Measurements from ENCODE around the gene ZNF618.

DNA sequence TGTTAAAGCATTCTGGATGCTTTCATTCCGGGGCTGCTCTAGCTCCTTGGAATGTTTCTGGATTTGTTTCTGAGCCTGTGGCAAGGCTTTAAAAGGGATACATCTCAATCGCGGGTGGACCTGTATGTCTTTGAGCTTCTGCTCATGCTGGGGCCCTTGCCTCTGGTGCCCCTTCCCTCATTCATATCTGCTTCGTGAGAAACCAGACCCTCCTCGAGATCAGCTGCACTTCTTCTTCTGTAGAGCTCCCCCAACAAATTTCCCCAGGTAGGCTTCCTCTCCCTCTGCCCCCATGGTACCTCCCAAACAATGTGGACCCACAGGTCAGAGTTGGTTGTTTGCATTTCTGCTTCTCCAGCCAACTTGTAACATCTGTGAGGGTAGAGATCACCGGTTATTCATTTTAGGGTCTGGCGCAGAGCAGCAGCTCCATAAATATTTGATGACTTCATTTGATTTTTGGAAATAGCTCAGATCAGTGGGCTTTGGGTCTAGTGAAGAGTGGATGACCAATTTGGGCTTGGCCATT is 6.6 kb downstream of the ZNF618 start:
- TF ChIP-seq CTCF (IDR thresholded peaks at IDR 0.05; ENCODE audit: borderline replicate concordance, extremely low read depth, low read length, poor library complexity, severe bottlenecking) (no peak), EZH2 (IDR thresholded peaks at IDR 0.05; ENCODE audit: borderline replicate concordance, low read depth, low read length, severe bottlenecking) (no peak)
